Ovary (tissue), 3 donors: ENCODE data around the gene APIP.

Source experiments
- CTCF ChIP-seq, 3 donors: fragments of 450-650 bp in 2 of 3; fragments of 200-600 bp in 1 of 3; IDR thresholded peaks; one replicate each; pipeline versions ENCODE4 v1.5.1 to v1.8.0; 2016 to 2022; ENCODE audit warnings: antibody characterized with exemption in 3 of 3, mild to moderate bottlenecking in 1 of 3
- EP300 ChIP-seq: sonication (generic); formaldehyde crosslinking; IDR thresholded peaks from one replicate; pipeline ENCODE4 v1.6.1; 2017; ENCODE audit warnings: antibody characterized with exemption
- POLR2A ChIP-seq: fragments of 450-650 bp; IDR thresholded peaks from one replicate; pipeline ENCODE4 v1.6.1; 2017; ENCODE audit warnings: antibody characterized with exemption, mild to moderate bottlenecking, moderate library complexity
- donor health status: DM: no; HTN: no; CAD: no.

DNA sequence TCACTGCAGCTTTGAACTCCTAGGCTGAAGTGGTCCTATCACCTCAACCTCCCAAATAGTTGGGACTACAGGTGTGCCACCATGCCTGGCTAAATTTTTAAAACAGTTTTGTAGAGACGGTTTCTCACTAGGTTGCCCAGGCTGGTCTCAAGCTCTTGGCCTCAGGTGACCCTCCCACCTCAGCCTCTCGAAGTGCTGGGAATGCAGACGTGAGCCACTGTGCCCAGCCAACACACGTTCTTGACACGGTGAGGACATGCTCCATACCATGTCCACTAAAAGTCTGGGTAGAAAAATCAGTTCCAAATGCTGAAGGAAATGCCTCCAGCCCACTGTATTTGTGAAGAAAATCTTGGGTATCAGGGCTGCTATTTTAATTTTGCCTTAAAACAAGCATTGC, 47.2 kb upstream of the APIP start:
- no peak for TF ChIP-seq POLR2A
- no peak for TF ChIP-seq CTCF (IDR thresholded peaks at IDR 0.05)
- TF ChIP-seq EP300, result no peak
